Stomach (tissue), 4 donors: ENCODE data around the gene STAG3.

Experiments used
- CTCF ChIP-seq, 7 experiments: fragments of 450-650 bp in 4 of 7; fragments of 200-600 bp in 3 of 7; sonication (generic) in 3 of 7; IDR thresholded peaks; one replicate each; pipeline ENCODE4 v1.5.1; 2016 to 2019; ENCODE audit warnings: antibody characterized with exemption in 7 of 7, control low read depth in 2 of 7, mild to moderate bottlenecking in 1 of 7
- EP300 ChIP-seq: sonication (generic); formaldehyde crosslinking; IDR thresholded peaks from one replicate; pipeline ENCODE4 v1.6.1; 2017; ENCODE audit warnings: antibody characterized with exemption
- POLR2A ChIP-seq, 4 donors: fragments of 450-650 bp; IDR thresholded peaks; one replicate each; pipeline ENCODE4 v1.6.1; 2016; ENCODE audit warnings: antibody characterized with exemption in 4 of 4, control low read depth in 2 of 4, mild to moderate bottlenecking in 1 of 4, moderate library complexity in 1 of 4
- POLR2AphosphoS5 ChIP-seq, 3 donors: sonication (generic); formaldehyde crosslinking; IDR thresholded peaks; one replicate each; pipeline ENCODE4 v1.6.1; 2016; ENCODE audit warnings: antibody characterized with exemption in 3 of 3

DNA sequence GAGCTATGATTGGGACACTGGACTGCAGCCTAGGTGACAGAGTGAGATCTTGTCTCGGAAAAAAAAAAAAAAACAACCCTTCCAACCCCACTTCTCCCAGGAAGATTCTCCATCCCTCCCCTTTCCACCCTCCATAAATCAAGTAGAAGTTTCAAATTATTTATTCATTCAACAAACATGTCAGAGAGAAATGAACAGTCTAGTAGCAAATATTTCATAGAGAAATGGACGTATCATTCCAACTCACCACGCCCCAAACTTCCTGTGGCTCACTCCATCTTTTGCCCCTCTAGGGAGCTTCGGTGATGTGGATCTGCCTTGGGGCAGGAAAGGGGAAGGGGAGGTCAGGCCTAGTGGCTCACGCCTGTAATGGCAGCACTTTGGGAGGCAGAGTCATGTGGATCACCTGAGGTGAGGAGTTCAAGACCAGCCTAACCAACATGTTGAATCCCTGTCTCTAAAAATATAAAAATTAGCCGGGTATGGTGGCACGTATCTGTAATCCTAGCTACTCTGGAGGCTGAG lies 18.6 kb upstream of the STAG3 start:
- TF ChIP-seq CTCF (IDR thresholded peaks at IDR 0.05) (no peak), POLR2A (IDR thresholded peaks at IDR 0.05) (no peak), EP300 (no peak), POLR2AphosphoS5 (IDR thresholded peaks at IDR 0.05) (no peak)
